8988T (cell line): ENCODE results near the gene POLL.
"Not testable (repeated sequence)": the region's sequence is repeated elsewhere in the genome, so short reads cannot be mapped to it uniquely, and the experiment has no call there.

Experiments used
- DNase-seq: peaks from one replicate; pipeline ENCODE4 v3.0.0; 2011

POLL gene

GRCh38 chr10:101611096-101611905, 23.2 kb upstream of the POLL start:
- no peak for DNase-seq

DNA sequence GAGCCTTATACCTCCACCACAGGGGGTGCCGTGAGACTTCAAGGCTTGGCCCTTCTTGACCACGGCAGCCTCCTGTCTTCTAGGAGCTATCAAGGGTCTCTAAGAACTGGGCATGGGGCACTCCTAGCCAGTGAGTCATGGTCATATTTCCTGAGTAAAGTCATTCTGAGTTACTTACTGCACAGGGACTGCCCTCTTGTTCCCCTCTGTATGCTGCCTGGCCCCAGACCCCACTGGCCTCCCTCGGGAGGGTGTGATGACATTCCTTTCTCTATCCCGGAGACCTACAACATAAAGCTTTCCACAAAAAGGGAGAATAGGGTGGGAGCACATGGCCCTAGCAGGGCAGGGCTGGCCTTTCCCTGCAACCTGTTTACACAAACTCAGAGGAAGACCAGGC, 21.4 kb upstream of the POLL start:
- DNase-seq = no peak

GRCh38 chr10:101607124-101607523, 19.1 kb upstream of the POLL start:
- DNase-seq = no peak

DNA sequence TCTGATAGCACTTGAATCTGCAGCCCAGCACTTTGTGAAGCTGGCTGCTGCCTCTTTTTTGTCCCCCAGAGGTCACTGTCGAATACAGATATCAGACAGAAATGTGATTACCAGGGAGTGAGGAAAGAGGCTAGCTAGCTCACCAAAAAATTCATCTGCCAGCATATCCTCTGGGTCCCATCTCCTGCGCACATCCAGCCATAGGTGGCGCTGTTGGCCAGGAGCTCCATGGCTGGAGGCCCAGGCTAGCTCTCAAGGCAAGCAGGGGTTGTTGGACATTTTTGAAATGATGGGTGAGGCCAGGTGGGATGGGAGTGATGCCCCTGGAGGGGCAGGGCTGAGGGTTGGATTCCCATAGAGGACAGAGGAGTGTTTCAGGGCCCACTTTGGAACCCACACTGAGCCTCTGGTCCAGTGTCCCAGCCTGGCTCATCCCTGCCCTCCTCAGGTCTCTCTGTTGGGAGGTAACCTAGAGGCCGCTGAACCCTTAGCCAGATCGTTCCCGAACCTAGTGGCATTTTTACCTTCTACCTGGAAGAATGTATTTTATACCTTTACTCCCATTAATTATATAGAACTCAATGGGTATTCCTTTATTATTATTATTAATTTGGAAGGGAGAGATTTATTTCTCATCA, 14.8 kb upstream of the POLL start:
- DNase-seq = peak; percentile 76

- DNase-seq = no peak
Observed at GRCh38 chr10:101601541-101601940, 13.5 kb upstream of the POLL start.

DNA sequence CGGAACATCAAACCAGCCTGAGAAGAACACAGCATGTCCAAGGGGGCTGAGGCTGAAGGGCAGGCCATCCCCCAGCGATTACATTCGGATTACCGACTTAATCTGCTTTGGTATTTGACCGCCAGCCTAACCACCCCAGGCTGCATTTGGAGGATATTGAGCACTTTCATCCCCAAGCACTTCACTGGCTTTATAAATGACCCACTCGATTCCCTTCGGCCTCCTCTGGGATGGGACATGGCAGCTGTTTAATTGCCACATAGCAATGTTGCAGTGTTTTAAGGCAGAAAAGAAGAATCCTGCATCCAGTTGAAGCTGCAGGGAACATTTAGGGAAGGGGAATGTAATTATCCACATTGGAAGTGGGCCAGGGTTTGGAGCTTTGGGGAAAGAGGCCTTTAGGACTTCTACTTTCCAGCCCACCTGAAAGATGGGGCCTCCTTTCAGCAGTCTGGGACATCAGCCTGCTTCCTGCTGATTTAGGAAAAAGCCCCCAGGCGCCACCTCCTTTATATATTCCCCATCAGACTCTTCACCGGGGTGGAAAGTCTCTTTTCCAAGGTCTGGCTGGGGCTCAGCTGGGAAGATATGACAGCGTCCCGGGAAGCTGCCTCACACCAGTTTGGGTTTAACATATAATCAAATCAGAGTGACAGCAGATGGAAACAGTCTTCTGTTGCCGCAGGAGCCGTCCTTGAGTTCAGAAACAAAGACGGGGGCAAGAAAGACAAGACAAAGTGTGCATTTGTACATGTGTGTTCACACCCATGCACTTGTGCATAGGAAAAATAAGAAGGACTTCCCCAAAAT, 9.2 kb upstream of the POLL start:
- DNase-seq = no peak

GRCh38 chr10:101595591-101596433, 7.8 kb upstream of the POLL start:
- DNase-seq = no peak

- not testable (repeated sequence) for DNase-seq
Observed at GRCh38 chr10:101593331-101593730, 5.3 kb upstream of the POLL start.

DNA sequence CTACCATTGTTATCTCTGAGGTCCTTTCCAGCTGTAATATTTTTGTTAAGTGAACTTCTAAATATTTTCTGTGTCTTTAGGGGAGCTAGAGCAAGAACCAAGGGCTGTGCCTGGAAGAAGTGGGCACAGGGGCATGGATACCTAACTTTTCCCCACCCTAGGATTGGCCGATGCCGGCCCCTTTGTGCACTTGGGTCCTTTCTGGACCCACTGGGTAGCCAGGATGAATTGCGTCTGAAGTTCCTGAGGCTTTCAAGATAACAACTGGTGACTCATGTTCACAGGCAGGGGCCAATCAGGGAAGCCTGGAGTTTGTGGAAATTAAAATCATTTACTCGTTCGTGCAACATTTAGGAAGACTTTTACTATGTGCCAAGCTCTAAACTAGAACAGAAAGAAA, 822 bp upstream of the POLL start:
- DNase-seq = no peak

GRCh38 chr10:101585841-101586240, 2.2 kb downstream of the POLL start:
- DNase-seq = no peak

GRCh38 chr10:101580486-101581399, 7.3 kb downstream of the POLL start:
- no peak for DNase-seq

DNA sequence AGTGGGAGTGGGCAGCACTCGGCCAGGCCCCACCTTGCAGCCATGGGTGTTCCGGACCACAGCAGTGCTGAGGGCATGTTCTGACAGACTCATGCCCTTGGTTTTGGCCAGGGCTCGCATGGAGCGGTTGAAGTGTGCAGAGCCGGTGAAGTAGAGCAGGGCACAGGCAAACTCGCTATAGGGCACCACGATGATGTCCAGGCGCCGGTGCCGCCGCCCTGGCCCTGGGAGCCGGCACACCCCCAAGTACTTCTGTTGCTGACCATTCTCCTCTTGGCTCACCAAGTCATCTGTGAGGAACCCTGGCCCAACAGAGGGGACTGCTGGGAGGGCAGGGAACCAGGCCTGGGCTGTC, 8.6 kb downstream of the POLL start:
- DNase-seq = no peak

GRCh38 chr10:101578803-101579515, 9.1 kb downstream of the POLL start:
- DNase-seq = no peak

DNA sequence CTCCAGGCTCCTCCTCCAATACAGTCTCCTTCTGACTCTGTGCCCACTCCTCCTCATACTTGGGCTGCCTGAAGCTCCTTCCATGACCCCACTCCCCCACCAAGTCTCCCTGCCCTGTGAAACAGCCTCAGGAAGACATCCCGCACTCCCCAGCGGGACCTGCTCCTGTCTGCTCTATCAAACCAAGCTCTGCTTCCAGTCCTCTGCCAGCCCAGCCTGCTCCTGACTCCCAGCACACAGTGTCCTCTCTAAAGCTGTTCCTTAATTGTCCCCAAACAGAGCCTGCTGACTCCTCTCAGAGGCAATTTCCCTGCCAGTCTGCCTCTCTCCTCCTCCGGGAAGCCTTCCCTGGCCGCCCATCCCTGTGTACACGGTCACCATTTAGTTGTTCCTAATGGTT, 9.9 kb downstream of the POLL start:
- DNase-seq = no peak

DNA sequence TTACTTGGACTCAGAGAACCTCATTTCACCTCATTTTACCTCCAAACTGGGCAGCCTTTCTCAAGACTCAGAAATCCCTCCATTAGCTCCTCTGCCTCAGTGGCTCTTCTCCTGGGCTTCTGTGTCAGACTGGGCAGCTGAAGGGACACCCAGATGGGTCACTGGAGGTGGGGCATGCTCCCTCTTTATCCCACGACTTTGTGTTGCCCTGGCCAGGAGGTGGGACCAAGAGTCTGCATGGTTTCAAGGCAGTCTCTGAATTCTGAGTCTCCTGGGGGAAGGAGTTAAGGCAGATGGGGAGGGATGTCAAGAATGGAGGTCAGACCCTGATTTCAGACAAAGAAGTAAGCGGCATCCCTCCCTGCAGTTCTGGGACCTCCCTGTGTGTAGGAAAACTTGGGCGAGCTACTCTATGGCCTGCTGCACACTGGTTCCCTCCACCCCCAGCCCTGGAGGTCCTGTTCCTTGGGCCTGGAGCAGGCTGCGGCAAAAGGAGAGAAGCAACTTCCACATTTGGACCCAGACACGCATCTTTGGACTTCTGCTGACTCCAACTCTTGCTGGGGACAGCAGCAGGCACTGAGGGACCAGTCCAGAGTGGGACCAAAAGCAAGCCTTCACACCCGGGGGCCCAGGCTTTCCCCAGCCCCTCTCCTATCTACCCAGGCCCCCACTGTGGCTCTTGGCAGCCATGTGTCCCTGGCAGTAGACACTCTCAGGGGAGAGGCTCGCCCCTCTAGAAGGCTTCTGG, 10.8 kb downstream of the POLL start:
- no peak for DNase-seq

DNA sequence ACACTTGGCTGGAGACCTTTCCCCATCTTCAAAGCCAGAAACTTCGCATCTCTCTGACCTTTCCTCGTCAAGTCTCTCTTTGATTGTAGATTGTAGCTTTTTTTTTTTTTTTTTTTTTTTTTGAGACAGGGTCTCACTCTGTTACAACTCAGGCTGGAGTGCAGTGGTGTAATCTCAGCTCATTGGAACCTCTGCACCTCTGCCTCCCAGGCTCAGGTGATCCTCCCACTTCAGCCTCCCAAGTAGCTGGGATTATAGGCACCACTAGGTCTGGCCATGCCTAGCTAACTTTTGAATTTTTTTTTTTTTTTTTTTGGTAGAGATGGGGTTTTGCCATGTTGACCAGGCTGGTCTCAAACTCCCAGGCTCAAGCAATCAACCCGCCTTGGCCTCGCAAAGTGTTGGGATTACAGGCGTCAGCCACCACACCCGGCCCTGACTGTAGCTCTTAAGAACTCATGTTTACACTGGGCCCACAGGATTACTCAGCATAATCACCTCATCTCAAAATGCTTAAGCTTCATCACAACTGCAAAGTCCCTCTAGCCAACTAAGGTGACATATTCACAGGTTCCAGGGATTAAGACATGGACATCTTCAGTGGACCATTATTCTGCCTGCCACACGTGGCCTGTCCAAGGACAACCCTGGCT, 11.7 kb downstream of the POLL start:
- DNase-seq = no peak

DNA sequence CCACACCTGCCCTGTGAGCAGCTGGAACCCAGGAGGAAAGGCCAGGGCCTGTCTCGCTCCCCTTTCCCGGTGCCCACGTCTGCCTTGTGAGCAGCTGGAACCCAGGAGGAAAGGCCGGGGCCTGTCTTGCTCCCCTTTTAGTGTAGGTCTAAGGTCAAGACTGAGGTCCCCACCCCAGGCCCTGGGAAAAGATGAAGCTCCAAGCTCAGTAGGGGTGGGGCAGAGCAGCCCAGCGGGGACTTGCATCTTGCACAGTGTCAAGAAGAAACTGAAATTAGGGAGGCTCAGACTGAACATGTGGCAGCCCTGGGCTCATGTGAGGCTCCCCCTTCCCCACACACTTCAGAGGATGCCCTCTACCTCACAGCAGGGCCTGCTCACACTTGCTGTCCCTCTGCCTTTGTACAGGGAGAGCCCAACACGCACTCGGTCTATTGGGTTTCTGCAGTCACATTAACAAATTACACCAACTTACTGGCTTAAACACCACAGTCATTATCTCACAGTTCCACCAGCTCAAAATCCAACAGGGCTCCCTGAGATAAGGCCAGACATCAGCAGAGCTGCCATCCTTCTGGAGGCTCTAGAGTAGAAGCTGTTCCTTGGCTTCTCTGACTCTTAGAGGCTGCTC, 12.4 kb downstream of the POLL start:
- no peak for DNase-seq

GRCh38 chr10:101575091-101575490, 13.0 kb downstream of the POLL start:
- DNase-seq = no peak
